Transverse colon (tissue), 4 donors: ENCODE measurements around the gene CRISP2.

Experiments used
- EP300 ChIP-seq: sonication (generic); formaldehyde crosslinking; IDR thresholded peaks from one replicate; pipeline ENCODE4 v1.6.1; 2017; ENCODE audit warnings: antibody characterized with exemption, low read depth
- POLR2A ChIP-seq: fragments of 450-650 bp; IDR thresholded peaks from one replicate; pipeline ENCODE4 v1.6.1; 2016; ENCODE audit warnings: antibody characterized with exemption, mild to moderate bottlenecking, moderate library complexity
- POLR2AphosphoS5 ChIP-seq, 3 donors: sonication (generic); formaldehyde crosslinking; IDR thresholded peaks; one replicate each; pipeline ENCODE4 v1.6.1; 2016; ENCODE audit warnings: antibody characterized with exemption in 3 of 3
- TF ChIP-seq, protein P1 (sequence below), 5 experiments: fragments of 200-600 bp in 3 of 5; fragments of 450-650 bp in 2 of 5; sonication (generic) in 3 of 5; IDR thresholded peaks; 1 replicate in 2 of 5; 2 replicates in 3 of 5; pipeline ENCODE4 v1.5.1; 2016 to 2017; ENCODE audit warnings: antibody characterized with exemption in 5 of 5, inconsistent platforms in 3 of 5, mild to moderate bottlenecking in 2 of 5, moderate library complexity in 1 of 5

DNA sequence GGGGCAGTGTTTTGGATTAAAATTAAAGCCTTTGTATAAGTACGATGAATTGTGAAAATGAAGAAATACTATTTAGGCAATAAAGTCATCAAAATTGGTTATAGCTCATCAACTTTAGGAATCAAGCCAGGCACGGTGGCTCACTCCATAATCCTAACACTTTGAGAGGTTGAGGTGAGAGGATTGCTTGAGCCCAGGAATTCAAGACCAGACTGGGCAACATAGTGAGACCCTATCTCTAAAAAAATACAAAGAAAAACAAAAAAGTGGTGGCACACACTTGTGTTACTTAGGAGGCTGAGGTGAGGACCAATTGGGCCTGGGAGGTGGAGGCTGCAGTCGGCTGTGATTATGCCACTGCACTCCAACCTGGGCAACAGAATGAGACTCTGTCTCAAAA is 68.2 kb downstream of the CRISP2 start:
- TF ChIP-seq, protein P1, sequence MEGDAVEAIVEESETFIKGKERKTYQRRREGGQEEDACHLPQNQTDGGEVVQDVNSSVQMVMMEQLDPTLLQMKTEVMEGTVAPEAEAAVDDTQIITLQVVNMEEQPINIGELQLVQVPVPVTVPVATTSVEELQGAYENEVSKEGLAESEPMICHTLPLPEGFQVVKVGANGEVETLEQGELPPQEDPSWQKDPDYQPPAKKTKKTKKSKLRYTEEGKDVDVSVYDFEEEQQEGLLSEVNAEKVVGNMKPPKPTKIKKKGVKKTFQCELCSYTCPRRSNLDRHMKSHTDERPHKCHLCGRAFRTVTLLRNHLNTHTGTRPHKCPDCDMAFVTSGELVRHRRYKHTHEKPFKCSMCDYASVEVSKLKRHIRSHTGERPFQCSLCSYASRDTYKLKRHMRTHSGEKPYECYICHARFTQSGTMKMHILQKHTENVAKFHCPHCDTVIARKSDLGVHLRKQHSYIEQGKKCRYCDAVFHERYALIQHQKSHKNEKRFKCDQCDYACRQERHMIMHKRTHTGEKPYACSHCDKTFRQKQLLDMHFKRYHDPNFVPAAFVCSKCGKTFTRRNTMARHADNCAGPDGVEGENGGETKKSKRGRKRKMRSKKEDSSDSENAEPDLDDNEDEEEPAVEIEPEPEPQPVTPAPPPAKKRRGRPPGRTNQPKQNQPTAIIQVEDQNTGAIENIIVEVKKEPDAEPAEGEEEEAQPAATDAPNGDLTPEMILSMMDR (IDR thresholded peaks at IDR 0.05), result no peak
- no peak for TF ChIP-seq POLR2A
- no peak for TF ChIP-seq POLR2AphosphoS5 (IDR thresholded peaks at IDR 0.05)
- no peak for TF ChIP-seq EP300
